Pulmonary artery endothelial cell (primary cell): ENCODE data around the gene ST3GAL3. TPM values are rescaled to one million over a fixed set of nuclear protein-coding genes. Genes with fewer than 3 reads are reported as not detected.

Source experiments
- DNase-seq: peaks from one replicate; pipeline ENCODE4 v3.0.0-alpha.2; 2011; ENCODE audit warnings: low read depth, low spot score
- total RNA-seq: library from RNA; depleted of rRNA; stranded (reverse); fragments of >200 nt; gene quantifications from 2 replicates; pipeline ENCODE4 v1.2.3, GENCODE V29; 2014

The ST3GAL3 gene
- total RNA-seq, 1 donor from 2014 or later: 17.1 TPM

- DNase-seq: no peak
These were observed 169.8 kb downstream of the ST3GAL3 start for GRCh38 chr1:43877101-43877500.

- no peak for DNase-seq
These were observed 171.1 kb downstream of the ST3GAL3 start for GRCh38 chr1:43878440-43878839.

DNA sequence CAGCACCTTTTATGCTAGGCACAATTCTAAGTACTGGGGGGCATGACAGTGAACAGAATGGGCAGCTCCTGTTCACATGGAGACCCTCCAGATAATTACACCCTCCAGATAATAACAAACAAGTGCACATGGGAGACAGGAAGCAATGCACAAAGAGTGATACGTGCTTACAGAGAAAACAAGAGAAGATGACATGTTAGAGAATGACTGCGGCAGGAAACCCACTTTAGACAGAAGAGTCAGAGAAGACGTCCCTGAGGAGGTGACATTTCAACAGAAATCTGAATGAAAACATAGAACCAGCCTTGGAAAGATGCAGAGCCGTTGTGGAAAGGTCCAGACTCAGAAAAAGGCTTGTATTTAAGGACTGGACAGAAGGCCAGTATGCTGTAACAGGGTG lies 171.5 kb downstream of the ST3GAL3 start:
- no peak for DNase-seq

DNA sequence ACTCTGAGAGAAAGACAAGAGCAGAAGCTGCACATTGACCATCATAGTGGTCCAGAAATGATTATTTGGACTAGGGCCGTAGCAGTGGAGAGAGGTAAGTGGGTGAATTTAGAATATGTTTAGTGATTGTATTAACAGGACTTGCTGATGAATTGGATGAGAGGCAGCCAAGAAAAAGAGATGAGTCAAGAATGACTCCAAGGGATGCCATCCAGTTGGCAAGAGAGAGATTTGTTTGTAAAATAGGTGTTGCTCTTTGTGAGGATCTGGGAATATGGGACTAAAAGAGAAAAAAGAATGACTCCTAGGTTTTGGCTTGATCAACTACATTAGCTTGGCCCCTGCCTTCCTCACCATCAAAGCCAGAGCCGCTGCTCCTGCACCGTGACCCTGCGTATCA lies 172.1 kb downstream of the ST3GAL3 start:
- DNase-seq: no peak

- DNase-seq: no peak
These were observed 172.7 kb downstream of the ST3GAL3 start for GRCh38 chr1:43879996-43880395.

GRCh38 chr1:43880604-43881003 lies 173.3 kb downstream of the ST3GAL3 start:
- no peak for DNase-seq

DNA sequence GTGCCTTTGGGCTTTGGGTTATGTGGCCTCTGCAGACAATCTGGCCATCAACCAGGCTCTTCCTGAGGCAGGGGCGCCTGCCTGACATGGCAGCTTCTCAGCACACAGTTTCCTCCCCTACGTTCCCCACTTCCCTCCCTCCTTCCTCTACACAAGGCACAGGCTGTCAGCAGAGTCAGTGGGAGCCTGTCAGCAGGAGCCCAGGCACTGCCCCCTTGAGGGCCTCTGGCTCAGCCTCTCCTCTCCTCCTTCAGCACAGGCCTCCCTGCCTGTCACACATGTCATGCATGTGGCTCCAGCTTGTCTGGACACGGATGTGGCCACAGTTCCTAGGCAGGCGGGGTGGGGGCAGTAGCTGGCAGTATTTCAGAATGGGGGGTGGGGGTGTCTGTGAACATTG lies 174.1 kb downstream of the ST3GAL3 start:
- no peak for DNase-seq

- DNase-seq: no peak
These were observed 175.4 kb downstream of the ST3GAL3 start for GRCh38 chr1:43882763-43883162.

DNA sequence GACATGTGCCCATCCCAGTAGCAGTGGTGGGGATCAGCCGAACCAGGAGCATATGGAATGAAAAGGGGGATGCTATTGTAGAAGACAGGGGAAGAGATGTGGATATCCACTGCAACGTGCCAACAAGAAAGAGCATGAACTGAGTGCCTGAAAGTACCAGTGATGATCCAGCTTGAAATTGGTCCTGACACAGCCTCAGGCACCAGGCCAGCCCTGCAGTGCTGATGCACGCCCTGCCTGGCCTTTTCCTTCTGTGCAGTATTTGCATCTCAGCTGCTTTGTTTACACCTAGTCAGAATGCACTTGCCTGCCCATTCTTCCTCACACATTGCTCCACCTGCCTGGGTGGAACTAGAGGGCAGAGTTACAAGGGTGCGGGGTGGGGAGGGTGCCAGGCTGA lies 176.0 kb downstream of the ST3GAL3 start:
- DNase-seq: no peak

DNA sequence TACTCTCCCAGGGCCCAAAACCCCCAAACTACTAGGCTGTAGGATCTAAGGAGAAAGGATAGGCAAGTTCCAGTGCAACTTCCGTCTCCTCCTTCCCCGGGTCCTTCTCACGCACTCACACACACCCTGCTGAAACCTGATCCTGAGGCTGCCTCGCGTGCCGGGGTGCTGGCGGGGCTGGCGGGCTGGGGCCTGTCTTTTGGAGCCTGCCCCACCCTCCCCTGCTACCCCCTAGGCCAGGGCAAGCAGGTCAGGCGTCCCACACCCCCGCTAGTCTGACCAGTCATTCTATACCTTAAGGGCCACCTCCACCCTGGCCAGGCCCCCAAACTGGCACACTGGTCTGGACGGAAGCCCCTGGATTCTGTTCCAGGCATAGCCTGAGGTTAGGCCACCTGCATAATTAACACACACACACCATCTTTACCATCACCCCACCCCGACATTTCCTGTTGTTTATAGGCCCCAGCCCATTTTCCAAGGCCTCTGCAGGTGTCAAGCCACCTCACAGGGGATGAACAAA lies 178.0 kb downstream of the ST3GAL3 start:
- DNase-seq: no peak

DNA sequence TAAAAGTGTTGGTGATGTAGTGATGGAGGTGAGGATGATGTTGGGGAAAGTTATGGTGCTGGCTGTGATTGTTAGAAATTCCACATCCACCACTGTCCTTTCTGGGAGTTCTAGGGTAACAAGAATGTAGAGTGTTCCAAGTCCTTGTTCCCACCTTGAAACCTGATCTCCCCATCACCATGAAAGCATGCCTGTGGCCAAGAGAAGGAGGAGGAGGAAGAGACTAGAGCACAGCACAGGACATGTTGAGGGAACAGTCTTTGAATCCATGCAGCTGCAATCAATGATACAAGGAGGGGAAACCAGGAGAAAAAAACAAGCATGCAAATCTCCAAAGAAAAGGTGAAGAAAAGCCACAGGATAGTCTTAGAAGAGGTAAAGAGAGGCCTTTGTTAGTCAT lies 180.4 kb downstream of the ST3GAL3 start:
- DNase-seq: no peak

DNA sequence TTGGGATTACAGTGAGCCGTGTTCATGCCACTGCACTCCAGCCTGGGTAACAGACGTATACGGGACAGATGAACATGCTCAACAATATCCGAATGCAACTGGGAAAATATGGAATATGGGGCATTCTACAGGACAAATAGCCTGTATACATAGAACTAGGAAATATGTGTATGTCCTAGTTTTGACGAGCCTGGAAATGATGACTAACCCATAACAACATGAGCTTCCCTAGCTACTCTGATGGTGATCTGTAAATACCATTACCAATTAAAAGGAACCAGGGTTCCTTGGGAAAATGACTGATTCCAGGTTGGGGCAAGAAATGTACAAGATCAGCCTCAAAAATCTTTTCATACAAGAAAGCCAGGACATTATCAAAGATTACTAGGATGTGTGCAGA lies 183.5 kb downstream of the ST3GAL3 start:
- peak; percentile 15 for DNase-seq

DNA sequence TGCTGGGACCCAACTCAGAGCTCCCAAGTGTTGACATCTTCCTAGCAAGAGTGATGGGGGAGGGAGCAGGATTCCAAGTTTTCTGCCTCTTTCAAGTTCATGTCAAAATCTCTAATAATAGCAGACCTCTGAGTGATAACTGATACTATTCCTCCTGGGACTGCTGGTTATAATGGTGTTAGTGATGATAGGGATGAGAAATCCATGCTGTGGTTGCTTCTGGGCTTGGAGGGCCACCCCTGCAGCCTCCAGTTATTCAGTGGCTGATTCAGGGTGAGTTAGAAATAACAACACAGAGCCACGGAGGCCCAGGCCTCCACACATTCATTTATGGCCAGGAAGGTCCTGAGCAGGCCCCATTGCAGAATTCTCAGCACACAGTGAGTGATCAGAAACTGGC lies 185.7 kb downstream of the ST3GAL3 start:
- no peak for DNase-seq

DNA sequence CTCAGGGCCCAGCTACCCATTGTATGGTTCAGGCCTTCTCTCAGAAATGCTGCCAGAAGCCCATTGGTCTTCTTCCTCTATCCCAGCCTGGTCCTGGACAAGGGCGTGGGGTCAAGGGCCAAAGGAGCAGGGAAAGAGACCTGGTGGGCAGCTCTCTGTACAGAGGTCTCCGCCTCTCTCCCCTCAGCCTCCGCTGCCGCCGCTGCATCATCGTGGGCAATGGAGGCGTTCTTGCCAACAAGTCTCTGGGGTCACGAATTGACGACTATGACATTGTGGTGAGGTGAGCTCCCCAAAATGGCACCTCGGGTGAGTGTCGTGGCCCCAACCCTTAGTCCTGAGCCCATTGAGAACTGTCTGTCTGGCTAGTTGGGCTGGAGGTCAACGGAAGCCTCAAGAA lies 191.6 kb downstream of the ST3GAL3 start:
- DNase-seq: no peak

DNA sequence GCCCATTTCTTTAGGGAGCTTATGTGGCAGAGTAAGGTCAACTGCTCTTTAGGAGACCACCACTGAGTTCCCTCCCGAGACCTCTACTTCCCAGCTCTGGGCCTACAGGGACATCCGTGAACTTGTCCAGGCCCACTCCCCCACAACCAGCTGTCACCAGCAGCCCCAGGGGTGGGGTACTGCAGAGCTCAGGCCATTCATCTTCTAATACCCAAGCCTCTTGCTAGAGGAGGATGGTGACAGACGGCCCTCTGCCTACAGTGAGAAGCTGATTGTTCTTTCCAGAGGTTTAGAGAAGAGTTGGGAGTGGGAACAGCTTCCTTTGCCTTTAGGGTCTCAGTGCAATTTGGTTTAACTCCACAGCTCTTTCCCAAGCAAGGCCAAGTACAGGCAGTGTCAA lies 193.1 kb downstream of the ST3GAL3 start:
- no peak for DNase-seq

- DNase-seq: no peak
These were observed 194.0 kb downstream of the ST3GAL3 start for GRCh38 chr1:43901196-43901961.

DNA sequence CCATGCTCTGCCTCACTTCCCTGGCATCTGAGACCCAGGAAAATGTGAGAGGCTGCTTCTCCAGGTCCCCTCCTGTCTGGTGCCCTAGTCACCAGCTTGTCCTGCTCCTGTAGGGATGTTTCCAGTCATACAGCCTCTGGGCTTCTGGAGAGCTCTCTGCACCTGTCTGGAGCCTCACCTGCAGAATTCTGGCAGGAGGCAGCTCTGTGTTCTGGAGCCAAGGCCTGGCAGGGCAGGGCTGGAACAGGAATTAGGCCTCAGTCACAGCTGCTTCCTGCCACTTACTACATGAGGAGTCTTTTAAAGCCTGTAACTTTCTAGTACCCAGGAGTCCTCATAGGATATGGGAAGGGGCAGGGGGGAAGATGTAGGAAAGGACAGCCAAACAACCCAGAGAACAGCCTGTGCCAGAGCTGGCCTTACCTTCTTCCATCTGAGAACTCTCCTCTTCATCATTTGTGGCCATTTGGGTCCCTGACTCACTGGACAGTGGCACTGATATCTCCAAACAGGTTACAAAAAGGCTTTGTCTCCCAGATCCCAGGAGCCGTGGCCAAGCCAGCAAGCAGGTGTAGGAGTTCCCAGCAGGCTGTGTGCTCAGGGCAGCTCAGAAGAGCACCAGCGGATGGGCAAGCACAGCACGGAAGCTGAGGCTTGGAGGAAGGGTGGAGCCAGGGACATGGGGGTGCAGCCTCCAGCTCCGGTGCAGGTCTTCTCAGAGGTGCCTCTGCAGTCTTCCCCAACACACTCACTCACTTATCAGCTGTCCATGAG lies 194.9 kb downstream of the ST3GAL3 start:
- no peak for DNase-seq

DNA sequence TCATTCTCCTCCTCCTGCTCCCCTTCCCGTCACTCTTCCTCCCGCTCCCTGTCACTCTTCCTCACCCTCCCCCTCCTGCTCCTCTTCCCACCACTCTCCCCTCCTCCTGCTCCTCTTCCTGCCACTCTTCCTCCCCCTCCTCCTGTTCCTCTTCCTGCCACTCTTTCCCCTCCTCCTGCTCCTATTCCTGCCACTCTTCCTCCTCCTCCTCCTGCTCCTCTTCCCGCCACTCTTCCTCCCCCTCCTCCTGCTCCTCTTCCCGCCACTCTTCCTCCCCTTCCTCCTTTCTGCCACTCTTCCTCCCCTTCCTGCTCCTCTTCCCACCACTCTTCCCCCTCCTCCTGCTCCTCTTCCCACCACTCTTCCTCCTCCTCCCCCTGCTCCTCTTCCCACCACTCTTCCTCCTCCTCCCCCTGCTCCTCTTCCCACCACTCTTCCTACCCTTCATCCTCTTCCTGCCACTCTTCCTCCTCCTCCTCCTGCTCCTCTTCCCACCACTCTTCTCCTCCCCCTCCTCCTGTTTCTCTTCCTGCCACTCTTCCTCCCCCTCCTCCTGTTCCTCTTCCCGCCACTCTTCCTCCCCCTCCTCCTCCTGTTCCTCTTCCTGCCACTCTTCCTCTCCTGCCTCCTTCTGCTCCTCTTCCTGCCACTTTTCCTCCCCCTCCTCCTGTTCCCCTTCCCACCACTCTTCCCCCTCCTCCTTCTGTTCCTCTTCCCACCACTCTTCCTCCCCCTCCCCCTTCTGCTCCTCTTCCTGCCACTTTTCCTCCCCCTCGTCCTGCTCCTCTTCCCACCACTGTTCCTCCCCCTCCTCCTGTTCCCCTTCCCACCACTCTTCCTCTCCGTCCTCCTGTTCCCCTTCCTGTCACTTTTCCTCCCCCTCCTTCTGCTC lies 197.6 kb downstream of the ST3GAL3 start:
- no peak for DNase-seq

- DNase-seq: no peak
These were observed 200.9 kb downstream of the ST3GAL3 start for GRCh38 chr1:43908226-43908625.

- DNase-seq: no peak
These were observed 201.5 kb downstream of the ST3GAL3 start for GRCh38 chr1:43908858-43909257.

- DNase-seq: no peak
These were observed 203.0 kb downstream of the ST3GAL3 start for GRCh38 chr1:43910343-43910742.

- no peak for DNase-seq
These were observed 205.3 kb downstream of the ST3GAL3 start for GRCh38 chr1:43912607-43913006.
